ENCODE results near the gene HDDC3.

Gene HDDC3

DNA sequence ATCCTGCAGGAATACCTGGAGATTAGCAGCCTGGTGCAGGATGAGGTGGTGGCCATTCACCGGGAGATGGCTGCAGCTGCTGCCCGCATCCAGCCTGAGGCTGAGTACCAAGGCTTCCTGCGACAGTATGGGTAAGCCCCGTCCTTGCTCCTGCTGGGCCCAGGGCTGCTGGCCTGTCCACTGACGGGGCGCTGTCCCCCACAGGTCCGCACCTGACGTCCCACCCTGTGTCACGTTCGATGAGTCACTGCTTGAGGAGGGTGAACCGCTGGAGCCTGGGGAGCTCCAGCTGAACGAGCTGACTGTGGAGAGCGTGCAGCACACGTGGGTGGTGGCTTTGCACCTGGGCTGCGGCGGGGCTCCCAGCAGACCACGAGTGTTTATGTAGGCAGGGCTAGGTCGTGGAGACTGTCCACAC, 43.0 kb downstream of the HDDC3 start:
- TF ChIP-seq, protein P1, sequence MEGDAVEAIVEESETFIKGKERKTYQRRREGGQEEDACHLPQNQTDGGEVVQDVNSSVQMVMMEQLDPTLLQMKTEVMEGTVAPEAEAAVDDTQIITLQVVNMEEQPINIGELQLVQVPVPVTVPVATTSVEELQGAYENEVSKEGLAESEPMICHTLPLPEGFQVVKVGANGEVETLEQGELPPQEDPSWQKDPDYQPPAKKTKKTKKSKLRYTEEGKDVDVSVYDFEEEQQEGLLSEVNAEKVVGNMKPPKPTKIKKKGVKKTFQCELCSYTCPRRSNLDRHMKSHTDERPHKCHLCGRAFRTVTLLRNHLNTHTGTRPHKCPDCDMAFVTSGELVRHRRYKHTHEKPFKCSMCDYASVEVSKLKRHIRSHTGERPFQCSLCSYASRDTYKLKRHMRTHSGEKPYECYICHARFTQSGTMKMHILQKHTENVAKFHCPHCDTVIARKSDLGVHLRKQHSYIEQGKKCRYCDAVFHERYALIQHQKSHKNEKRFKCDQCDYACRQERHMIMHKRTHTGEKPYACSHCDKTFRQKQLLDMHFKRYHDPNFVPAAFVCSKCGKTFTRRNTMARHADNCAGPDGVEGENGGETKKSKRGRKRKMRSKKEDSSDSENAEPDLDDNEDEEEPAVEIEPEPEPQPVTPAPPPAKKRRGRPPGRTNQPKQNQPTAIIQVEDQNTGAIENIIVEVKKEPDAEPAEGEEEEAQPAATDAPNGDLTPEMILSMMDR (IDR thresholded peaks at IDR 0.05; ENCODE audit: control insufficient read depth, extremely low read depth, insufficient read depth) = no peak
- DNase-seq (ENCODE audit: low read depth) = no peak
- no peak overlapping the region for H3K4me3 ChIP-seq (ENCODE audit: low read depth, low read length)

DNA sequence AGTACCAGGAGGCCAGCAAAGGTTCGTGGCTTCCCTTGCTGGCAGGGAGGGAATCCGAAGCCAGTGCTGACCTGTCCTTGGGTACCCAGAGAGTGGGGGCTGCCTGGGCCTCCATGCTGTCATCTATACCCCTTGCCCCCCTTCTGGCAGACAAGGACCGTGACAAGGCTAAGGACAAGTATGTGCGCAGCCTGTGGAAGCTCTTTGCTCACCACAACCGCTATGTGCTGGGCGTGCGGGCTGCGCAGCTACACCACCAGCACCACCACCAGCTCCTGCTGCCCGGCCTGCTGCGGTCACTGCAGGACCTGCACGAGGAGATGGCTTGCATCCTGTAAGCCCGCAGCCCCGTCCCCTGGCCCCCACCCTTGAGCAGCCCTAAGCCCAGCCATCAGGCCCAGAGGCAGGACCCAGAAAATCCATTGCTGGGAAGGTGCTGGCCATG, 45.3 kb downstream of the HDDC3 start:
- TF ChIP-seq, protein P1 (IDR thresholded peaks at IDR 0.05; ENCODE audit: control insufficient read depth, extremely low read depth, insufficient read depth) = no peak
- no peak overlapping the region for H3K4me3 ChIP-seq (ENCODE audit: low read depth, low read length)
- no peak for DNase-seq (ENCODE audit: low read depth)

DNA sequence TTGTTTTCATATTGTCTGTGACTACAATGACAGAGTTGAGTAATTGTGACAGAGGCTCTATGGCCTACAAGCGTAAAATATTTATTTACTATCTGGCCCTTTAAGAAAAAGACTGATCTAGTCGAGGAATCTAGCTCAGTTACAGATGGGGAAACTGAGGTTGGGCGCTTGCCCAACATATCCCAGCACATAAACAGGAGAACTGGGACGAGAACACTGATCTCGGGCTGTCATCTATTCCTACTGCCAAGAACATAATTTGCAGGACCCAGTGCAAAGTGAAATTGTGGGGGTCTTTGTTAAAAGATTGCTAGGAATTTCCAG, 46.1 kb downstream of the HDDC3 start:
- H3K4me3 ChIP-seq (ENCODE audit: low read depth, low read length) = no peak overlapping the region
- TF ChIP-seq, protein P1 (IDR thresholded peaks at IDR 0.05; ENCODE audit: control insufficient read depth, extremely low read depth, insufficient read depth) = no peak
- DNase-seq (ENCODE audit: low read depth) = no peak

DNA sequence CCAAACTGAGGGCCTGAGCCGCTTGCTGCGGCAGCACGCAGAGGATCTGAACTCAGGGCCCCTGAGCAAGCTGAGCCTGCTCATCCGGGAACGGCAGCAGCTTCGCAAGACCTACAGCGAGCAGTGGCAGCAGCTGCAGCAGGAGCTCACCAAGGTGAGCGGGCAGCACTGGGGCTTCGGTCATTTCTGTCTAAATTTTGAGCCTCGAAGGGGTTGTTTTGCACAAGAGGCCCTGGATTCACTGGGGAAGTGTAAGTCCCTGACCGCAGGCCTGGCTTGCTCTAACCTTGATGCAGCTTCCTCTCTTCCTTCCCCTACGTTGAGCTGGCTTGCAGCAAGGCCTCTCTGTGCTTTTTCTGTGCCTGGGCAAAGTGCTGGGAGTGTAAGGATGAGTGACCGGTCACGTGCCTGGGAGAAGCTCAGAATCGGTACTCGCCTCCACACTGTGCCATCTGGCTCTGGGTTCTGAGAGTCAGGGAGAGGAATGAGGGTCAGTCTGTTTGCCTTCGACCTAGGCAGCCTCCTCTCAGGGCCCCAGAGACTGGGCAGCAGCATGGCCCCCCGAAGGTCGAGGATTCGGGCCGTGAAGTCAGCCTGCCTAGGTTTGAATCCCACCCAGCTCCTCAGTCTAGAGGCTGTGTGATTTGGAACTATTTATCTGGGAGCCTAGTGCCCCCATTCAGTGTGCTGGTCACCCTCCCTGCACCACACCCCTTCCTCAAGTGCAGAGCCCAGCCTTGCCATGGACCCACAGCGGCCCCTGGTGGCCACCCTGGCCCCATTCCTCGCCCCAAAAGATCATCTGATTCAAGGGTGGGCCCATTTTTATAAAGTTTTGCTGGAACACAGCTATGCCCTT, 46.7 kb downstream of the HDDC3 start:
- H3K4me3 ChIP-seq (ENCODE audit: low read depth, low read length) = no peak overlapping the region
- TF ChIP-seq, protein P1 (IDR thresholded peaks at IDR 0.05; ENCODE audit: control insufficient read depth, extremely low read depth, insufficient read depth) = peak; percentile 91

DNA sequence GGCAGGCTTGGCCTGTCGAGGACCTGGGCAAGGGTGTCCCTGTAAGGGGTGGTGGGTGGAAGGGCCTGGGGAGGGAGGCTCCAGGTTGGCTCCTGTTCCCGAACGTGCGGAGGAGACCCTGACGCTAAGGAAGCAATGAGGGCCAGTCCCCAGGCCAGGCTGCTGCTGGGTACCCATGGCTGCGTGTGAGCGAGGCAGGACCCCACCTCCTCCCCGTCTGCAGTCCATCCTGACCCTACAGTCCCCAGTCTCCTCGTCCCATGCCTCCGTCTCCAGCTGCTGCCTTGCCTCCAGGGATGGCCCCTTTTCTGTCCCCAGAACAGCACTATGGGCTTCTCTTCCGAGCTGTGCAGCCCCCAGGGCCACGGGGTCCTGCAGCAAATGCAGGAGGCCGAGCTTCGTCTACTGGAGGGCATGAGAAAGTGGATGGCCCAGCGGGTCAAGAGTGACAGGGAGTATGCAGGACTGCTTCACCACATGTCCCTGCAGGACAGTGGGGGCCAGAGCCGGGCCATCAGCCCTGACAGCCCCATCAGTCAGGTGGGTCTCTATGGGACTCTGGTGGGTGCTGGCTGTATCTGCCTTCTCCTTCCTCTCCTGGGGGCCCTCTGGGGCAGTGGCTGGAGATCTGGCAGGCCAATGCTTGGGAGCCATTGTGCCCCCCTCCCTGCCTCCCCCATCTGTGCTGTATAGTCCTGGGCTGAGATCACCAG, 47.5 kb downstream of the HDDC3 start:
- no peak for DNase-seq (ENCODE audit: low read depth)
- TF ChIP-seq, protein P1 (IDR thresholded peaks at IDR 0.05; ENCODE audit: control insufficient read depth, extremely low read depth, insufficient read depth) = no peak
- no peak overlapping the region for H3K4me3 ChIP-seq (ENCODE audit: low read depth, low read length)

More for the DNA sequence above, 46.7 kb downstream of the HDDC3 start:
- DNase-seq (ENCODE audit: low read depth) = no peak

DNA sequence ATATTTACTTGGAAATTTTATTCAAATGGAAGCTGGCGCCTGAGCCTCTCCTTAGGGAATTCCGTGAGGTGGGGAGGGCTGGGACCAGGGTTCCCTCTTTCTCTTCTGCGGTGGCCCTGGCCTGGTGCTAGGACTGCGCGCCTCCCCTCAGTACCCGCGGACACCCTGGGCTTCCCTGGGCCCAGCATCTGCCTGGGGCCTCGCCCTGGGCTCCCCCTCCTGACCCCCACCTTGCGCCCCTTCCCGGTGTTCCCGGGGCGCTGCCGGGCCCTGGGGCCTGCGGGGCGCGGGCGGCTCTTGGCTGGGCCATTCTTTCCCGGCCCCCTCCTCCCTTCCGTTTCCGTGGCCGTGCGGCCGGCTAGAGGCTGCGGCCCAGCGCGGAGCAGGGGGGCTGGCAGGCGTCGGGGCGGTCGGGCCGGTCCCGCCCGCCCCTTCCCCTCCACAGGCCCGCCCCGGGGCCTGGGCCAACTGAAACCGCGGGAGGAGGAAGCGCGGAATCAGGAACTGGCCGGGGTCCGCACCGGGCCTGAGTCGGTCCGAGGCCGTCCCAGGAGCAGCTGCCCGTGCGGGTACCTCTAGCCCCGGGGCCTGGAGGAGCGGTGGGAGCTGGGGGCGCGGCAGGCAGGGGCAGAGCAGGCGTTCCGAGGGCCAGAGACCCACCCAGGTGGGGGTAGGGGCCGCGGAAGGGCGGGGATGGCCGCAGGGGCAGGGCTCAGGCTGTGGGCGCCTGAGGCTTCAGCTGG, 48.2 kb downstream of the HDDC3 start, which contains the start of gene FES:
FES (plus strand) TSS at position 529 of the 743 bp plus-strand sequence. CDS start 542 bp downstream, outside the sequence.
- no peak for DNase-seq (ENCODE audit: low read depth)
- TF ChIP-seq, protein P1 (IDR thresholded peaks at IDR 0.05; ENCODE audit: control insufficient read depth, extremely low read depth, insufficient read depth) = no peak

More for the DNA sequence above, 48.2 kb downstream of the HDDC3 start, which contains the start of gene FES:
- H3K4me3 ChIP-seq (ENCODE audit: low read depth, low read length) = no peak within 1 kb of the TSS

Data from LNCaP clone FGC (cell line).